Muscle of arm (tissue), 12 donors: Measurements from ENCODE around the gene NOTCH3. TPM values are rescaled to one million over a fixed set of nuclear protein-coding genes. Genes with fewer than 3 reads are reported as not detected.

Experiments used
- polyA plus RNA-seq, 12 donors: library from polyadenylated mRNA; unstranded; fragments of 120-200 nt; gene quantifications; one replicate each; pipeline ENCODE4 v1.2.1, GENCODE V29; 2013; ENCODE audit not compliant: insufficient read length in 12 of 12

Gene NOTCH3
- polyA plus RNA-seq, 12 donors: 102 to 178 (median 124) TPM

Other genes with a start within 250 kb of the NOTCH3 start
- 10 to 100 TPM in 1 of 12 donors, 1 to 10 TPM in 2, under 1 TPM in 6, not detected in 3; 0.09 to 21.3 (median 0.40) TPM for gene SLC1A6, start 221.1 kb downstream of the NOTCH3 start, polyA plus RNA-seq
- gene CASP14, start 151.5 kb downstream of the NOTCH3 start, polyA plus RNA-seq: 1 to 10 TPM in 3 of 12 donors, under 1 TPM in 2, not detected in 7; 0.04 to 3.6 (median 1.3) TPM
- under 1 TPM in 6 of 12 donors, not detected in 6; 0.04 to 0.07 (median 0.06) TPM for gene OR1I1, start 118.8 kb downstream of the NOTCH3 start, polyA plus RNA-seq
- 10 to 100 TPM in 10 of 12 donors, 1 to 10 TPM in 1, not detected in 1; 8.1 to 29.4 (median 15.8) TPM for gene SYDE1, start 93.6 kb downstream of the NOTCH3 start, polyA plus RNA-seq
- 1 to 10 TPM in 2 of 12 donors, under 1 TPM in 8, not detected in 2; 0.28 to 6.5 (median 0.51) TPM for gene EPHX3, start 31.5 kb upstream of the NOTCH3 start, polyA plus RNA-seq
- gene BRD4, start 131.5 kb upstream of the NOTCH3 start, polyA plus RNA-seq: 10 to 100 TPM in 11 of 12 donors, not detected in 1; 32.9 to 69.3 (median 37.9) TPM
- gene AKAP8, start 178.8 kb upstream of the NOTCH3 start, polyA plus RNA-seq: 10 to 100 TPM in 11 of 12 donors, not detected in 1; 15.6 to 29.7 (median 20.1) TPM
- gene AKAP8L, start 218.0 kb upstream of the NOTCH3 start, polyA plus RNA-seq: 10 to 100 TPM in 11 of 12 donors, not detected in 1; 51.0 to 97.8 (median 76.5) TPM
- gene WIZ, start 249.0 kb upstream of the NOTCH3 start, polyA plus RNA-seq: 10 to 100 TPM in 11 of 12 donors, not detected in 1; 20.6 to 41.1 (median 25.5) TPM